H54 (cell line): Measurements from ENCODE around the gene MIPEP.

ENCODE experiments used
- DNase-seq: peaks from one replicate; pipeline ENCODE4 v3.0.0; 2011; ENCODE audit warnings: low spot score, mixed read lengths; ENCODE audit not compliant: insufficient read length
- FAIRE-seq: peaks from 3 replicates; lab custom pipeline; 2011; peaks lifted over from hg19 to GRCh38; lab: Jason Lieb, UNC
- POLR2A ChIP-seq: IDR thresholded peaks from 2 replicates; pipeline ENCODE4 v1.6.1; 2011; ENCODE audit warnings: low read depth, mild to moderate bottlenecking, low read length

Gene MIPEP

GRCh38 chr13:23692816-23693215 is 196.4 kb downstream of the MIPEP start:
- no peak for TF ChIP-seq POLR2A
- DNase-seq: no peak
- FAIRE-seq: no peak

DNA sequence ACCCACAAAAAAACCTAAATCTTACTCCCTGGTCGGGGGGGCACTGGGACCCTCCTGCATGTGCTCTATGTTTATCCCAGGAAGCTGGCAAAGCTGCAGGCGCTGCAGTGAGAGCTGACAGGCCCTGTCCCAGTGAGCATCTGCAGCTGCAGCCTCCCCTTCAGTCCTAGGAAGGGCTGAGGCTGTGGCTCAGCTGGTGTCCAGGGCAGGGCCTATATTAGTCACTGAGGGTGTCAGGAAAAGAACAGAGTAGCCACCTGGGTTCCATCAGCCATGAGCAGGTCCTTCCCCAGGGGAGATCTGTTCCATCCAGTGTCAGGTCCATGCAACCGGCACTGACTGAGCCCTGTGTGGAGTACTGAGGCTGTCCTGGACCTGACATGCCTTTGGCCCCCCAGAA is 198.5 kb downstream of the MIPEP start:
- TF ChIP-seq POLR2A: no peak
- no peak for DNase-seq
- no peak for FAIRE-seq

DNA sequence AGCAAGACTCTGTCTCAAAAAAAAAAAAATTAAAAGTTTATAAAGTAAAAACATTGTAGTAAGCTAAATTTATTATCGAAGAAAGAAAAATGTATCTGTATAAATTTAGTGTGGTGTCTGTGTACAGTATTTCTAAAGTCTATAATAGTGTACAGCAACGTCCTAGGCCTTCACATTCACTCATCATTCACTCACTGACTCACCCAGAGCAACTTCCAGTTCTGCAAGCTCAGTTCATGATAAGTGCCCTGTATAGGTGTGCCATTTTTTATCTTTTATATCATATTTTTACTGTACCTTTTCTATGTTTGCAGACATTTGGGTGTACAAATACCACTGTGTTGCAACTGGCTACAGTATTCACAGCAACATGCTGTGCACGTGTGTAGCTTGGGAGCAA is 200.9 kb downstream of the MIPEP start:
- DNase-seq (no peak), FAIRE-seq (no peak)
- TF ChIP-seq POLR2A: no peak

DNA sequence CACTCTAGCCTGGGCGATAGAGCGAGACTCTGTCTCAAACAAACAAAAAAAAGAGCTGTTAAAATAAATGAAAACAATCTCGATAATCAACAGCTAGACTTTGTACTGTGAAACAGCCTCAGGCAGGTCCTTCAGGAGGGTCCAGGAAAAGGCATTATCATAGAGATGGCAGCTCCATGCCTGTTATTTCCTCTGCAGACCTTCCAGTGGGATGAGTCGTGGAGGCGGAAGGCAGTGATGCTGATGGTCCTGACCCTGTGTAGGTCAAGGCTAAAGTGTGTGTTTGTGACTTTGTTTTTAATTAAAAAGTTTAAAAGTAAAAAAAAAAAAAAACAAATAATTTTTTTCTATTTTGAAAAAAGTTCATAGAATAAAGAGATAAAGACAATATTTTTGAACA is 201.6 kb downstream of the MIPEP start:
- TF ChIP-seq POLR2A: no peak
- FAIRE-seq (no peak), DNase-seq (no peak)

DNA sequence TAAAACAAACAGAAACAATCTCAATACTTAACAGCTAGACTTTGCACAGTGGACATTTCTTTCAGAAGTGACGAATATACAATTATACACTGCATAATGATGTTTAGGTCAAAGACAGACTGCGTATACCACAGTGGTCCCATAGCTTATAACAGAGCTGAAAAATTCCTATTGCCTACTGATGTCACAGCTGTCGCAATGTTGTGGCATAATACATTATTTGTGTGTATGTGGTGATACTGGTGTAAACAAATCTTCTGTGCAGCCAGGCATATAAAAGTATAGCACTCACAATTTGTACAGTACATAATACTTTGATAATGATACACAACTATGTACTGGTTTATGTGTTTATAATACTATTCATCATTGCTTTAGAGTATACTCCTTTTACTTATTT is 202.3 kb downstream of the MIPEP start:
- DNase-seq (no peak), FAIRE-seq (no peak)
- no peak for TF ChIP-seq POLR2A

DNA sequence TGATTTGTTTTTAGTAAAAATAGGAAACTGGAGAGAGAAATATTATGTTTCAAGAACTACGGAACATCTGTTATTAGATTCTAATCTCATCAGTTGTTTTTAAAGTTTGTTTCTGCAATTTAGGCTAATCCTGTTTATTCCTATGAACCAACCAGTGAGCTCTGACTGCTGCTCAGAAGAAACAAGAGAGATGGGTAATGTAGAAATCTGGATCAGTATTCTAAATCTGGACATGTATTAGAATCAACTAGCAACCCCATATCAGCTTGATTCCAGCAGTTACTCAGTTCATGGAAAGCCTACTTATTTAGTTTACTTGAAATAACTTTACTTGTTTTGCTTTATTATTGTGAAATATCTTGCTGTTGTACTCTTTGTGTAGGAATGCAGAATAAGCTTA is 203.8 kb downstream of the MIPEP start:
- TF ChIP-seq POLR2A: no peak

DNA sequence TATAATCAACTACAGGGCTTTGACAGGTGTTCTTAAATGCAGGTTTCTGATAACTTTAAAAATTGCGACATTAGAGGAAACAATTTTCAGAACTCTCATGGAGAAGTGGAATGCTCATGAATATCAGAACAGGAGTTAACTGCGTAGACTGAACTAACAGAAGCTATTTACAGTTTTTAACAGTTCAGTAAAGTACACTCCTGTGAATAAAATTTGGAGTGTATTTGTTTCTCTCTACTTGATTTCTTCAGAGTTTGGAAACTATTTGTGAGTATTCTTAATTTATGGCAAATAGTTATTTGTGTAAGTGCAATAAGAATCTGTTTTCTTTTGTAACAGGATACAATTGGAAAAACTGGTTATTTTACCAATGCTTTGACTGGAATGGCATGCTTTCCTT is 204.6 kb downstream of the MIPEP start:
- FAIRE-seq (no peak), DNase-seq (no peak)
- no peak for TF ChIP-seq POLR2A

More for the DNA sequence above, 203.8 kb downstream of the MIPEP start:
- no peak for FAIRE-seq
- no peak for DNase-seq

- FAIRE-seq (no peak), DNase-seq (no peak)
- no peak for TF ChIP-seq POLR2A
Measured at GRCh38 chr13:23683084-23683483, 206.1 kb downstream of the MIPEP start.

DNA sequence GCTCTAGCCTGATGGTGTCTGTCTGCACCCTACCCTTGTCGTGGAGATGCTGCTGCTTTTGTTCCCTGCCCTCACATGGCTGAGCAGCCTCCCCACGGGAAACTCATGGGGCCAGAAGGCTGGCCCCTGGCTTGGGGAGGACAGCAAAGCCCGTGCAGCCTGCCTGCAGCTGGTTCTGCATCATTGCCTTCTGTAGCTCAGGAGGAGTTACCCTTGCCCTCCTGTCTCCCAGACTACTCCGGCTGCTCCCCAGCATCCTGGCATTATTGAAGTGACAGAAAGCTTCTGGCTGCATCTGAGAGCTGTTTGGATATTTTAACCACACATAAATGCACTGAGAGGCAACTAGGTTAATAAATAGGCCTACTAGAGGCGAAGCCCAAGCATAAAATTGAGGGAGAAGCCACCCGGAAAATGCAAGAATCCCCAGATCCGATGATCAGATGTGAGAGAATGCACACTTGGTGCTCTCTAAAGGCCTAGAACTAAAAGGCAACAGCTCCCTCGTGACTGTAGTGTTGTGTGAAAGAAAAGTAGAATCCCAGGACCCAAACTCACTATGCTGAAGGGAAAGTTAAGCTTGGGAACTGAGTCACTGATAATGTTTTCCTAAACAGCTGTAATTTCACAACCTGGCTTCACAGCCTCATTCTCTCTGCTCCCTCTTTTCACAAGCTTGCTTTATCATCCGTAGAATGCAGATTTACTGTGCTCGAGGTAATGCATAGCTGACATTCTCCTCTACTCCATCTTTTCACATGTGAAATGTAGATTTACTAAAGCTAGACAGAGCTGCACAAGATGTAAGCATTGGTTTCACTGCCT is 208.1 kb downstream of the MIPEP start:
- TF ChIP-seq POLR2A: no peak
- FAIRE-seq (no peak), DNase-seq (no peak)
